WTC11 (cell line): ENCODE data around the gene CUTC. TPM values are rescaled to one million over a fixed set of nuclear protein-coding genes. Genes with fewer than 3 reads are reported as not detected.
"Not testable (repeated sequence)": the region's sequence is repeated elsewhere in the genome, so short reads cannot be mapped to it uniquely, and the experiment has no call there.

Experiments
- ATAC-seq: fragments of 200-7000 bp; cut with Tn5 transposase; 2 replicates; pipeline ENCODE4 v1.10.0; 2021; ENCODE audit warnings: mild to moderate bottlenecking, moderate library complexity
- CTCF ChIA-PET: fragments of 300-600 bp; sonication (Branson Sonifier 250); formaldehyde crosslinking; loops from one replicate; lab custom pipeline; 2021; ENCODE audit warnings: antibody characterized with exemption; lab: Charles Lee
- POLR2A ChIA-PET: fragments of 350-600 bp; sonication (Branson Sonifier 250); formaldehyde crosslinking; loops from one replicate; lab custom pipeline; 2021; ENCODE audit warnings: antibody characterized with exemption; lab: Charles Lee
- DNase-seq: peaks from one replicate; pipeline ENCODE4 v3.0.0; 2021; ENCODE audit warnings: low spot score
- H3K27ac Mint-ChIP-seq: 2 replicates; pipeline ENCODE4 v1.8.0; 2021; ENCODE audit warnings: mixed read lengths
- H3K27me3 Mint-ChIP-seq: 2 replicates; pipeline ENCODE4 v1.8.0; 2021; ENCODE audit warnings: low read depth, mild to moderate bottlenecking, moderate library complexity, mixed read lengths
- H3K36me3 Mint-ChIP-seq: 2 replicates; pipeline ENCODE4 v1.8.0; 2021; ENCODE audit warnings: mixed read lengths
- H3K4me1 Mint-ChIP-seq: 2 replicates; pipeline ENCODE4 v1.8.0; 2022; ENCODE audit warnings: mixed read lengths
- H3K4me3 Mint-ChIP-seq: 2 replicates; pipeline ENCODE4 v1.8.0; 2021; ENCODE audit warnings: mild to moderate bottlenecking, moderate library complexity, mixed read lengths
- H3K9me3 Mint-ChIP-seq: 2 replicates; pipeline ENCODE4 v1.8.0; 2021; ENCODE audit warnings: mixed read lengths
- ATF1 ChIP-seq: sonication (generic); formaldehyde crosslinking; IDR thresholded peaks from 2 replicates; pipeline ENCODE4 v1.8.1; 2023; ENCODE audit warnings: mild to moderate bottlenecking, moderate library complexity, missing genetic modification reagents
- CBFB ChIP-seq: sonication (generic); formaldehyde crosslinking; IDR thresholded peaks from 2 replicates; pipeline ENCODE4 v1.8.1; 2022; ENCODE audit warnings: mild to moderate bottlenecking, low read depth, missing genetic modification reagents
- CREM ChIP-seq: sonication (generic); formaldehyde crosslinking; IDR thresholded peaks from 2 replicates; pipeline ENCODE4 v1.8.1; 2022; ENCODE audit warnings: mild to moderate bottlenecking, missing genetic modification reagents, moderate library complexity
- ELF4 ChIP-seq: sonication (generic); formaldehyde crosslinking; IDR thresholded peaks from 2 replicates; pipeline ENCODE4 v1.8.1; 2022; ENCODE audit warnings: low read depth, mild to moderate bottlenecking, moderate library complexity, missing genetic modification reagents
- ESRRA ChIP-seq: sonication (generic); formaldehyde crosslinking; IDR thresholded peaks from 2 replicates; pipeline ENCODE4 v1.8.1; 2022; ENCODE audit warnings: mild to moderate bottlenecking, missing genetic modification reagents, borderline replicate concordance
- FOXP1 ChIP-seq: sonication (generic); formaldehyde crosslinking; IDR thresholded peaks from 2 replicates; pipeline ENCODE4 v1.8.0; 2022; ENCODE audit warnings: missing genetic modification reagents, mild to moderate bottlenecking, moderate library complexity, borderline replicate concordance
- GRHL2 ChIP-seq: fragments of 250-450 bp; sonication (Bioruptor Pico); IDR thresholded peaks from 2 replicates; pipeline ENCODE4 v1.8.0; 2022; ENCODE audit warnings: mild to moderate bottlenecking, moderate library complexity; ENCODE audit not compliant: insufficient replicate concordance, severe bottlenecking
- HMGA2 ChIP-seq: fragments of 250-450 bp; sonication (Bioruptor Pico); IDR thresholded peaks from 2 replicates; pipeline ENCODE4 v1.4.0; 2021; ENCODE audit warnings: mild to moderate bottlenecking, moderate library complexity
- IRF2 ChIP-seq: sonication (generic); formaldehyde crosslinking; IDR thresholded peaks from 2 replicates; pipeline ENCODE4 v1.8.0; 2022; ENCODE audit warnings: low read depth, missing genetic modification reagents, borderline replicate concordance
- KAT7 ChIP-seq: sonication (generic); formaldehyde crosslinking; IDR thresholded peaks from 2 replicates; pipeline ENCODE4 v1.8.1; 2023; ENCODE audit warnings: missing genetic modification reagents, mild to moderate bottlenecking, borderline replicate concordance
- NFYB ChIP-seq: sonication (generic); formaldehyde crosslinking; conservative IDR thresholded peaks from 2 replicates; pipeline ENCODE4 v1.8.0; 2022; ENCODE audit warnings: low read depth, missing genetic modification reagents
- NR3C1 ChIP-seq: sonication (generic); formaldehyde crosslinking; conservative IDR thresholded peaks from 2 replicates; pipeline ENCODE4 v1.8.1; 2023; ENCODE audit warnings: low read depth, mild to moderate bottlenecking, missing genetic modification reagents
- ZNF138 ChIP-seq: sonication (generic); formaldehyde crosslinking; conservative IDR thresholded peaks from 2 replicates; pipeline ENCODE4 v1.8.1; 2022; ENCODE audit warnings: mild to moderate bottlenecking, moderate library complexity, missing genetic modification reagents
- ZNF219 ChIP-seq: sonication (generic); formaldehyde crosslinking; IDR thresholded peaks from 2 replicates; pipeline ENCODE4 v1.8.0; 2023; ENCODE audit warnings: missing genetic modification reagents, mild to moderate bottlenecking, borderline replicate concordance
- total RNA-seq: library from RNA; stranded (reverse); gene quantifications from 3 replicates; pipeline ENCODE4 v1.2.3, GENCODE V29; 2021
- TF ChIP-seq, protein P1 (sequence below): fragments of 250-450 bp; sonication (Bioruptor Pico); IDR thresholded peaks from 2 replicates; pipeline ENCODE4 v1.9.0; 2021; ENCODE audit warnings: moderate library complexity, mild to moderate bottlenecking, inconsistent platforms, borderline replicate concordance
- TF ChIP-seq, protein P2 (sequence below): sonication (generic); formaldehyde crosslinking; IDR thresholded peaks from 2 replicates; pipeline ENCODE4 v1.8.1; 2022; ENCODE audit warnings: low read depth, missing genetic modification reagents, borderline replicate concordance
- TF ChIP-seq, protein P3 (sequence below): sonication (generic); formaldehyde crosslinking; IDR thresholded peaks from 2 replicates; pipeline ENCODE4 v1.8.1; 2022; ENCODE audit warnings: missing genetic modification reagents, borderline replicate concordance
- TF ChIP-seq, protein P4 (sequence below): sonication (generic); formaldehyde crosslinking; IDR thresholded peaks from 2 replicates; pipeline ENCODE4 v1.8.0; 2023; ENCODE audit warnings: missing genetic modification reagents

Gene CUTC
- total RNA-seq, 1 experiment from 2014 or later: 28.6 TPM

DNA sequence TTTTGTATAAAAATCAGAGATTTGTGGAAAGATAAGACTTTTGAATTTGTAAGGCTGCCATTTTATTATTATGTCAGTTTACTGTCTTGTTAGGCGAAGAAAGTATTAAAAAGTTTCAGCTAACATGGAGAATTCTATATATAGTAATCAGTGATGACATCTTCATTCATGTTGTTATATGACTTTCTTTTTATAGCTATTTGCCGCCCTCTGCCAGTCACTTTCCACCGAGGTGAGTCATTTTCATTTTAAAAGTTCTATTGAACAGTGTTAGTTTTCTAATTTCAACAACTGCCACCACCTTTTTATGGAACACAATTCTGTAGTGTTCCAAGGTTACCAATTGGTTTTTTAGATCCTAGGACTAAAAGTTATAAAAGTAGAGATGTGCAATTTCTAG lies 11.8 kb downstream of the CUTC start:
- H3K36me3 Mint-ChIP-seq: peaks cover 71% of the 10 kb centered on the region
- no peak for TF ChIP-seq ZNF219
- ChIA-PET CTCF (no interaction called here), POLR2A (no interaction called here)
- no peaks in the 10 kb centered on the region for H3K4me1 Mint-ChIP-seq
- no peak overlapping the region for H3K4me3 Mint-ChIP-seq
- ATAC-seq (no peak), DNase-seq (no peak)
- peaks cover 15% of the 10 kb centered on the region for H3K9me3 Mint-ChIP-seq
- no peak overlapping the region for H3K27ac Mint-ChIP-seq
- H3K27me3 Mint-ChIP-seq: no peaks in the 10 kb centered on the region

DNA sequence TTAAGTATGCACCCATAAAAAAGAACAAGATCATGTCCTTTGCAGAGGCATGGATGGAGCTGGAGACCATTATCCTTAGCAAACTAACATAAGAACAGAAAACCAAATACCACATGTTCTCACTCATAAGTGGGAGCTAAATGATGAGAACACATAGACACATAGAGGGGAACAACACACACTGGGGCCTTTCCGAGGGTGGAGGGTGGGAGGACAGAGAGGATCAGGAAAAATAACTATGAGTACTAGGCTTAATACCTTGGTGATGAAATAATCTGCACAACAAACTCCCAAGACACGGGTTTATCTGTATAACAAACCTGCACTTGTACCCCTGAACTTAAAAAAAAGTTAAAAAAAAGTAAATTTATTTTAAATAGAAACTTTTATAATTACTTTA lies 14.1 kb downstream of the CUTC start:
- ATAC-seq, H3K4me1 Mint-ChIP-seq, H3K27me3 Mint-ChIP-seq, H3K9me3 Mint-ChIP-seq, H3K27ac Mint-ChIP-seq, DNase-seq, H3K4me3 Mint-ChIP-seq, CTCF ChIA-PET, POLR2A ChIA-PET: not testable (repeated sequence)
- H3K36me3 Mint-ChIP-seq: peaks cover 65% of the 10 kb centered on the region

DNA sequence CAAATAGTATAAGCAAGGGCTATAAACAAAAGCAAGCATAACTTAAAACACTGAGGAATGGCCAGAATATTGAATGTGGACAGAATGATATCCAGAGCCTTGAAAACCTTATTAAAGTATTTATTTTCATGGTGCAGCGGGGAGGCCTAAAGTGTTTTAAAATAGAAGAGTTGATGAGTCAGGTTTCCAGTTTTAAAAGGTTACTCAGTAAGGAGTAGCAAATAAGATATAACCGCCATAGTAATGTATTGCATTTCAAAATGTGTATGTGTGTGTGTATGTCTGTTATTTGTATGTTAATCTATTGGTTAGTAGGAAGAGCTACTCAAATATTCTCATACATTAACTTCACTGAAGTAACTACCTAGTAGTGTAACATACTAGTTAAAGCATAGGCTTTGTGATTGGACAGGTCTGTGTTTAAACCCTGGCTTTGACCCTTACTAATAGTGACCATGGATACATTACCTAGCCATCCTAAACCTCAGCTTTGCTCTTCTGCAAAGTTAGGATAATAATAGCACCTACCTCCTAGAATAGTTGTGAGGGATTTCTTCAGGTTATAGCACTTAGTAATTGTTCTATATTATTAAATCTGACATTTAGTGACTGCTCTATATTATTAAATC lies 16.9 kb downstream of the CUTC start:
- H3K4me3 Mint-ChIP-seq: no peak overlapping the region
- DNase-seq: no peak
- CTCF ChIA-PET: no interaction called here
- ATAC-seq: no peak
- peaks cover 54% of the 10 kb centered on the region for H3K36me3 Mint-ChIP-seq
- POLR2A ChIA-PET: no interaction called here
- H3K27ac Mint-ChIP-seq: no peak overlapping the region
- TF ChIP-seq KAT7 (no peak), NR3C1 (CRISPR knock-in tag) (no peak), CREM (CRISPR knock-in tag) (no peak), GRHL2 (CRISPR knock-in tag) (no peak), ESRRA (CRISPR knock-in tag) (no peak), NFYB (CRISPR knock-in tag) (no peak), ELF4 (CRISPR knock-in tag) (no peak), CBFB (CRISPR knock-in tag) (no peak), ATF1 (CRISPR knock-in tag) (no peak), ZNF138 (CRISPR knock-in tag) (no peak), FOXP1 (CRISPR knock-in tag) (no peak), HMGA2 (no peak), IRF2 (no peak)
- TF ChIP-seq, protein P1, sequence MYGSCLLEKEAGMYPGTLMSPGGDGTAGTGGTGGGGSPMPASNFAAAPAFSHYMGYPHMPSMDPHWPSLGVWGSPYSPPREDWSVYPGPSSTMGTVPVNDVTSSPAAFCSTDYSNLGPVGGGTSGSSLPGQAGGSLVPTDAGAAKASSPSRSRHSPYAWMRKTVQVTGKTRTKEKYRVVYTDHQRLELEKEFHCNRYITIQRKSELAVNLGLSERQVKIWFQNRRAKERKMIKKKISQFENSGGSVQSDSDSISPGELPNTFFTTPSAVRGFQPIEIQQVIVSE (CRISPR knock-in tag): no peak
- TF ChIP-seq, protein P2, sequence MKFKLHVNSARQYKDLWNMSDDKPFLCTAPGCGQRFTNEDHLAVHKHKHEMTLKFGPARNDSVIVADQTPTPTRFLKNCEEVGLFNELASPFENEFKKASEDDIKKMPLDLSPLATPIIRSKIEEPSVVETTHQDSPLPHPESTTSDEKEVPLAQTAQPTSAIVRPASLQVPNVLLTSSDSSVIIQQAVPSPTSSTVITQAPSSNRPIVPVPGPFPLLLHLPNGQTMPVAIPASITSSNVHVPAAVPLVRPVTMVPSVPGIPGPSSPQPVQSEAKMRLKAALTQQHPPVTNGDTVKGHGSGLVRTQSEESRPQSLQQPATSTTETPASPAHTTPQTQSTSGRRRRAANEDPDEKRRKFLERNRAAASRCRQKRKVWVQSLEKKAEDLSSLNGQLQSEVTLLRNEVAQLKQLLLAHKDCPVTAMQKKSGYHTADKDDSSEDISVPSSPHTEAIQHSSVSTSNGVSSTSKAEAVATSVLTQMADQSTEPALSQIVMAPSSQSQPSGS (CRISPR knock-in tag): no peak
- TF ChIP-seq, protein P3, sequence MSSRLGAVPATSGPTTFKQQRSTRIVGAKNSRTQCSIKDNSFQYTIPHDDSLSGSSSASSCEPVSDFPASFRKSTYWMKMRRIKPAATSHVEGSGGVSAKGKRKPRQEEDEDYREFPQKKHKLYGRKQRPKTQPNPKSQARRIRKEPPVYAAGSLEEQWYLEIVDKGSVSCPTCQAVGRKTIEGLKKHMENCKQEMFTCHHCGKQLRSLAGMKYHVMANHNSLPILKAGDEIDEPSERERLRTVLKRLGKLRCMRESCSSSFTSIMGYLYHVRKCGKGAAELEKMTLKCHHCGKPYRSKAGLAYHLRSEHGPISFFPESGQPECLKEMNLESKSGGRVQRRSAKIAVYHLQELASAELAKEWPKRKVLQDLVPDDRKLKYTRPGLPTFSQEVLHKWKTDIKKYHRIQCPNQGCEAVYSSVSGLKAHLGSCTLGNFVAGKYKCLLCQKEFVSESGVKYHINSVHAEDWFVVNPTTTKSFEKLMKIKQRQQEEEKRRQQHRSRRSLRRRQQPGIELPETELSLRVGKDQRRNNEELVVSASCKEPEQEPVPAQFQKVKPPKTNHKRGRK (CRISPR knock-in tag): no peak
- TF ChIP-seq, protein P4, sequence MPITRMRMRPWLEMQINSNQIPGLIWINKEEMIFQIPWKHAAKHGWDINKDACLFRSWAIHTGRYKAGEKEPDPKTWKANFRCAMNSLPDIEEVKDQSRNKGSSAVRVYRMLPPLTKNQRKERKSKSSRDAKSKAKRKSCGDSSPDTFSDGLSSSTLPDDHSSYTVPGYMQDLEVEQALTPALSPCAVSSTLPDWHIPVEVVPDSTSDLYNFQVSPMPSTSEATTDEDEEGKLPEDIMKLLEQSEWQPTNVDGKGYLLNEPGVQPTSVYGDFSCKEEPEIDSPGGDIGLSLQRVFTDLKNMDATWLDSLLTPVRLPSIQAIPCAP (CRISPR knock-in tag): no peak
- no peaks in the 10 kb centered on the region for H3K4me1 Mint-ChIP-seq
- no peaks in the 10 kb centered on the region for H3K9me3 Mint-ChIP-seq
- H3K27me3 Mint-ChIP-seq: no peaks in the 10 kb centered on the region
